ENCODE data around the gene TRABD2A.

TRABD2A gene

GRCh38 chr2:84905181-84906107 lies 24.6 kb upstream of the TRABD2A start, which contains the start of gene TMSB10:
TMSB10 (plus strand) TSS chr2:84905656.
- DNase-seq (ENCODE audit: low read depth, low spot score): peak; percentile 41

- no peak for DNase-seq (ENCODE audit: low read depth, low spot score)
These were observed 23.9 kb upstream of the TRABD2A start for GRCh38 chr2:84904717-84905174.

- DNase-seq (ENCODE audit: low read depth, low spot score): no peak
These were observed 23.3 kb upstream of the TRABD2A start for GRCh38 chr2:84904151-84904550.

GRCh38 chr2:84902526-84902925 lies 21.6 kb upstream of the TRABD2A start:
- no peak for DNase-seq (ENCODE audit: low read depth, low spot score)

GRCh38 chr2:84901593-84902120 lies 20.8 kb upstream of the TRABD2A start:
- DNase-seq (ENCODE audit: low read depth, low spot score): peak; percentile 60

GRCh38 chr2:84900971-84901370 lies 20.1 kb upstream of the TRABD2A start:
- DNase-seq (ENCODE audit: low read depth, low spot score): no peak

GRCh38 chr2:84899304-84900204 lies 18.7 kb upstream of the TRABD2A start:
- no peak for DNase-seq (ENCODE audit: low read depth, low spot score)

GRCh38 chr2:84897773-84898172 lies 16.9 kb upstream of the TRABD2A start:
- no peak for DNase-seq (ENCODE audit: low read depth, low spot score)

GRCh38 chr2:84896567-84896966 lies 15.7 kb upstream of the TRABD2A start:
- DNase-seq (ENCODE audit: low read depth, low spot score): no peak

GRCh38 chr2:84894758-84895520 lies 14.1 kb upstream of the TRABD2A start:
- DNase-seq (ENCODE audit: low read depth, low spot score): no peak

GRCh38 chr2:84894131-84894586 lies 13.3 kb upstream of the TRABD2A start:
- DNase-seq (ENCODE audit: low read depth, low spot score): no peak

GRCh38 chr2:84891355-84892010 lies 10.6 kb upstream of the TRABD2A start:
- DNase-seq (ENCODE audit: low read depth, low spot score): no peak

GRCh38 chr2:84889332-84889731 lies 8.4 kb upstream of the TRABD2A start:
- no peak for DNase-seq (ENCODE audit: low read depth, low spot score)

- DNase-seq (ENCODE audit: low read depth, low spot score): no peak
These were observed 7.8 kb upstream of the TRABD2A start for GRCh38 chr2:84888401-84889276.

GRCh38 chr2:84886791-84887190 lies 5.9 kb upstream of the TRABD2A start:
- no peak for DNase-seq (ENCODE audit: low read depth, low spot score)

- DNase-seq (ENCODE audit: low read depth, low spot score): no peak
These were observed 4.2 kb upstream of the TRABD2A start for GRCh38 chr2:84885111-84885510.

- DNase-seq (ENCODE audit: low read depth, low spot score): no peak
These were observed 3.6 kb upstream of the TRABD2A start for GRCh38 chr2:84884449-84884848.

GRCh38 chr2:84882775-84883550 lies 2.1 kb upstream of the TRABD2A start:
- no peak for DNase-seq (ENCODE audit: low read depth, low spot score)

- DNase-seq (ENCODE audit: low read depth, low spot score): no peak
These were observed 1.5 kb upstream of the TRABD2A start for GRCh38 chr2:84882414-84882738.

All from brain pericyte (primary cell).